HG03045 (cell line): ENCODE measurements around the gene BYSL.

Experiments
- ATAC-seq: cut with Tn5 transposase; IDR thresholded peaks from one replicate; pipeline ENCODE4 v1.9.1; 2021; ENCODE audit warnings: mild to moderate bottlenecking, moderate library complexity; ENCODE audit not compliant: unreplicated experiment

BYSL gene

DNA sequence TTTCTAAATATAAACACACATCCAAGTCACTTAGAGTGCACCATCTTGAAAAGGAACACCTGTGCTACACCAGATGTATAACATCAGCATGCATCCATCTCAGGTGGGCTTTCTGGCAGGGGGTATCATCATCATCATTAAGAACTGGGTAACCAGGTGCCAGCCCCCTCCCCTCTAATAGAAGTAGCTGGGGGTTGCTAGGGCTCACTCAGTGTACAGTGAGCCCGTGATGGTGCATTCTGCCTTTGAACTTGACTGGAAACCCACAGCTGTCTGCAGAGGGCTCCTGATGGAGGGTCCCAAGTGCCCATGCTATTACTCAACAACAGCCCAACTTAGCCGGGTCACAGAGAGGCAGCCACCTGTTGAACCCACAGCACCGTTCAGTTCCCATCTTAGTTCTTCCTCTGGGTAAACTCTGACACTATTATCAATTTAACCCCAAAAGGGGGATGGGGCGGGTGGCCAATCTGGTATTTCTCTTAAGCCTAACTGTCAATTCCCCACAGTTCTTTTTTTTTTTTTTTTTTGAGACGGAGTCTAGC lies 53.1 kb downstream of the BYSL start:
- no peak for ATAC-seq

DNA sequence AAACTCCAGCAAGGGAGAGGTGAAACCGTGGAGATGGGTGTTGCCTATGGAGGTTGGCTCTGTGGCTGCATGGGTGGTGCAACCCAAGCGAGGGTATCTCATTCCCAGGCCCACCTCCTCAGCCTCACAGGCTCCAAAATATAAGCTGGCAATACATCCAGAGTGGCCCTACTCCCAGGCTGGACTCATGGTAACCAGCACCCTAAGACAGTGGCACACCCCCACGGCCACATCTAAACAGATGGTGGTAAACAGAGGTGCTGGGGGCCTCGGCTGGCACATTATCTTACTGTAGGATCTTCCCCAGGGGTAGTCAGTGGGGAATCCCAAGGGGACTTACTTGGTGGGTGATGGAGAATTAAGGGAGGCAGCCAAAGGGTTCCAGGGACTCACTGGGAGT lies 54.0 kb downstream of the BYSL start:
- no peak for ATAC-seq

DNA sequence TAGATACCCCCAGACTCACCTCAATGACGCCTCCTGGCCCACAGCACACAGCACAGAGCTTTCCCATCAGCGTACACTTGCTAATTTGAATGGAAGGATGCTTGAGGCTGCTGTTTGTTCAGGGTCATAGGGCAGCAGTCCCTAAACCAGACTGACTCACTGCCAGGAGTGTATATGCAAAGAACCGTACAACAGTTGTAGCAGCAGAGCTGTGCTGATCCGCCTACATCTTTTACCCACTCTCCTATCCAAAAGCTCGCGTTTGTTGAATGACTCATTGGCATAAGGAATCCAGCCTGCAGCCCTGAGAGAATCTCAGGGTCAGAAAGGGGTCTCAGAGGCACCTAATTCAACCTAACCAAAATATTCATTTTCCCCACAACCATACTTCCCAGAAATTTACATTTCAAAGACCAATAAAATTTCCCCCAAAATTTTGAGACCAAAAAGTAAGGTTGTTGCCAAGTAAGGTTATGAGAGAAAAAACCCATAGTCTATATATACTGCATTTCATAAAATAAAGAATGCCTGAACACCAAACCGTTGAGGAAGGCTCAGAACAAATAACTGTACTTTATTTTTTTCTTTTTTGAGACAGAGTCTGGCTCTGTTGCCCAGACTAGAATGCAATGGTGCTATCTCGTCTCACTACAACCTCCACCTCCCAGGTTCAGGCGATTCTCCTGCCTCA lies 55.6 kb downstream of the BYSL start:
- no peak for ATAC-seq
